SK-N-SH (cell line): ENCODE data around the gene APOL4. TPM values are rescaled to one million over a fixed set of nuclear protein-coding genes. Genes with fewer than 3 reads are reported as not detected.

Source experiments
- CTCF ChIA-PET: fragments of 300-600, 350-600 bp; formaldehyde crosslinking; extraction: SDS; loops from one replicate; lab custom pipeline; 2021; lab: Yijun Ruan, JAX
- POLR2A ChIA-PET: fragments of 350-600 bp; sonication (Branson Sonifier 250); formaldehyde crosslinking; extraction: SDS; loops from one replicate; lab custom pipeline; 2020; ENCODE audit warnings: antibody characterized with exemption, inconsistent platforms; lab: Yijun Ruan, JAX
- DNase-seq: peaks from one replicate; pipeline ENCODE4 v3.0.0; 2012
- H2AFZ ChIP-seq: fragments of 200-600 bp; sonication (generic); 2 replicates; pipeline ENCODE4 v1.8.1; 2016; ENCODE audit warnings: antibody characterized with exemption, mild to moderate bottlenecking, low read depth
- H3F3A ChIP-seq: fragments of 200-600 bp; sonication (generic); replicated peaks from 2 replicates; pipeline ENCODE3; 2016; ENCODE audit warnings: antibody characterized with exemption, mild to moderate bottlenecking; ENCODE audit not compliant: insufficient read depth
- H3K27ac ChIP-seq, 2 experiments: fragments of 200-500 bp in 1 of 2; fragments of 200-600 bp in 1 of 2; sonication (Bioruptor generic) in 1 of 2; sonication (generic), shearing (Covaris generic) in 1 of 2; 2 replicates each; pipeline versions ENCODE4 v1.5.1 to v1.6.1; 2014 to 2016; ENCODE audit warnings: low read depth in 2 of 2, inconsistent platforms in 1 of 2, low read length in 1 of 2, mild to moderate bottlenecking in 1 of 2, mixed read lengths in 1 of 2
- H3K27me3 ChIP-seq: fragments of 200-600 bp; sonication (generic), shearing (Covaris generic); 2 replicates; pipeline ENCODE4 v1.6.1; 2016; ENCODE audit warnings: mixed run types; ENCODE audit not compliant: insufficient read depth
- H3K36me3 ChIP-seq, 2 experiments: fragments of 200-500 bp in 1 of 2; fragments of 200-600 bp in 1 of 2; sonication (Bioruptor generic) in 1 of 2; sonication (generic) in 1 of 2; replicated peaks in 1 of 2; 2 replicates each; pipeline versions ENCODE3 to v1.5.1; 2014 to 2016; ENCODE audit warnings: low read length in 1 of 2, mild to moderate bottlenecking in 1 of 2; ENCODE audit not compliant: insufficient read depth in 2 of 2, control insufficient read depth in 1 of 2
- H3K4me1 ChIP-seq, 2 experiments: fragments of 200-500 bp in 1 of 2; fragments of 200-600 bp in 1 of 2; sonication (Bioruptor generic) in 1 of 2; sonication (generic), shearing (Covaris generic) in 1 of 2; 2 replicates each; pipeline versions ENCODE4 v1.5.1 to v1.6.1; 2014 to 2016; ENCODE audit warnings: low read depth in 1 of 2, low read length in 1 of 2, mixed run types in 1 of 2; ENCODE audit not compliant: insufficient read depth in 2 of 2, control insufficient read depth in 1 of 2
- H3K4me2 ChIP-seq: fragments of 200-600 bp; sonication (generic), shearing (Covaris generic); 2 replicates; pipeline ENCODE4 v1.6.1; 2017; ENCODE audit warnings: mixed run types
- H3K4me3 ChIP-seq, 2 experiments: fragments of 200-500 bp in 1 of 2; fragments of 200-600 bp in 1 of 2; sonication (Bioruptor generic) in 1 of 2; sonication (generic), shearing (Covaris generic) in 1 of 2; 2 replicates each; pipeline versions ENCODE4 v1.5.1 to v1.8.1; 2014 to 2016; ENCODE audit warnings: low read depth in 2 of 2, inconsistent platforms in 1 of 2, low read length in 1 of 2, mild to moderate bottlenecking in 1 of 2, mixed read lengths in 1 of 2, moderate library complexity in 1 of 2
- H3K79me2 ChIP-seq: fragments of 200-600 bp; sonication (generic); 2 replicates; pipeline ENCODE4 v1.8.1; 2017; ENCODE audit warnings: mild to moderate bottlenecking; ENCODE audit not compliant: insufficient read depth
- H3K9ac ChIP-seq: fragments of 200-600 bp; sonication (generic); 2 replicates; pipeline ENCODE4 v1.6.1; 2017; ENCODE audit warnings: mixed run types
- H3K9me2 ChIP-seq: fragments of 200-600 bp; sonication (generic); 2 replicates; pipeline ENCODE4 v1.6.1; 2017; ENCODE audit warnings: mixed run types
- H3K9me3 ChIP-seq: fragments of 200-600 bp; sonication (generic); 2 replicates; pipeline ENCODE4 v1.6.1; 2017; ENCODE audit warnings: mixed run types, mild to moderate bottlenecking, moderate library complexity
- H4K20me1 ChIP-seq: fragments of 200-600 bp; sonication (generic); 2 replicates; pipeline ENCODE4 v1.6.1; 2017; ENCODE audit warnings: mild to moderate bottlenecking, mixed run types; ENCODE audit not compliant: insufficient read depth
- CHD2 ChIP-seq: fragments of 150-350 bp; IDR thresholded peaks from 2 replicates; pipeline ENCODE4 v1.6.1; 2018; ENCODE audit warnings: low read length; ENCODE audit not compliant: partially characterized antibody
- EP300 ChIP-seq, 2 experiments: IDR thresholded peaks; 2 replicates each; pipeline versions ENCODE4 v1.4.0 to v1.6.1; 2012; ENCODE audit warnings: borderline replicate concordance in 1 of 2, low read depth in 1 of 2, low read length in 1 of 2
- EZH2phosphoT487 ChIP-seq: fragments of 200-600 bp; sonication (generic); IDR thresholded peaks from 2 replicates; pipeline ENCODE4 v1.6.1; 2017; ENCODE audit warnings: low read depth, mixed run types, mild to moderate bottlenecking, antibody characterized with exemption, moderate library complexity, borderline replicate concordance
- FOSL2 ChIP-seq: IDR thresholded peaks from 2 replicates; pipeline ENCODE4 v1.4.0; 2012; ENCODE audit warnings: low read depth, mild to moderate bottlenecking, moderate library complexity, borderline replicate concordance
- FOXM1 ChIP-seq: IDR thresholded peaks from 2 replicates; pipeline ENCODE4 v1.4.0; 2012; ENCODE audit warnings: low read depth, mild to moderate bottlenecking
- GABPA ChIP-seq: IDR thresholded peaks from 2 replicates; pipeline ENCODE4 v1.4.0; 2012; ENCODE audit warnings: low read depth, mild to moderate bottlenecking
- GATA2 ChIP-seq: sonication (generic); formaldehyde crosslinking; IDR thresholded peaks from 2 replicates; pipeline ENCODE4 v1.5.0; 2020; ENCODE audit warnings: mild to moderate bottlenecking, missing genetic modification reagents
- MEF2A ChIP-seq: IDR thresholded peaks from 2 replicates; pipeline ENCODE4 v1.4.0; 2012; ENCODE audit warnings: low read depth, borderline replicate concordance
- MXI1 ChIP-seq: IDR thresholded peaks from 2 replicates; pipeline ENCODE4 v1.6.1; 2012; ENCODE audit warnings: mild to moderate bottlenecking, low read depth, low read length, improper control_type of control experiment
- NFIC ChIP-seq: IDR thresholded peaks from 2 replicates; pipeline ENCODE4 v1.4.0; 2012; ENCODE audit warnings: borderline replicate concordance
- POLR2AphosphoS5 ChIP-seq: IDR thresholded peaks from 2 replicates; pipeline ENCODE4 v1.6.1; 2012; ENCODE audit warnings: low read depth, low read length
- RAD21 ChIP-seq: IDR thresholded peaks from 2 replicates; pipeline ENCODE4 v1.6.1; 2012; ENCODE audit warnings: mild to moderate bottlenecking, low read length
- RCOR1 ChIP-seq: fragments of 150-350 bp; IDR thresholded peaks from 2 replicates; pipeline ENCODE4 v1.6.1; 2017; ENCODE audit warnings: antibody characterized with exemption, low read length
- RFX5 ChIP-seq: IDR thresholded peaks from 2 replicates; pipeline ENCODE4 v1.6.1; 2012; ENCODE audit warnings: mild to moderate bottlenecking, improper control_type of control experiment, low read length
- SMC3 ChIP-seq: IDR thresholded peaks from 2 replicates; pipeline ENCODE4 v1.6.1; 2012; ENCODE audit warnings: low read depth, low read length, improper control_type of control experiment
- TCF12 ChIP-seq: IDR thresholded peaks from 2 replicates; pipeline ENCODE4 v1.4.0; 2012
- WGBS: methylation state at CpG from one replicate; pipeline ENCODE4 v1.1.6; 2017; ENCODE audit warnings: low lambda C conversion rate; 5-methylcytosine and 5-hydroxymethylcytosine counted together
- polyA plus RNA-seq, 3 experiments: library from polyadenylated mRNA; depleted of rRNA; stranded (reverse); fragments of >200 nt; gene quantifications; 2 replicates each; pipeline ENCODE4 v1.2.3, GENCODE V29; 2012
- TF ChIP-seq, protein P1 (sequence below): IDR thresholded peaks from 2 replicates; pipeline ENCODE4; 2012
- TF ChIP-seq, protein P2 (sequence below): IDR thresholded peaks from 2 replicates; pipeline ENCODE4 v1.4.0; 2012; ENCODE audit warnings: low read depth, borderline replicate concordance

APOL4 gene
- polyA plus RNA-seq, 1 of the 3 experiments (the other 2 are of a cell fraction) = 0.08 TPM

DNA sequence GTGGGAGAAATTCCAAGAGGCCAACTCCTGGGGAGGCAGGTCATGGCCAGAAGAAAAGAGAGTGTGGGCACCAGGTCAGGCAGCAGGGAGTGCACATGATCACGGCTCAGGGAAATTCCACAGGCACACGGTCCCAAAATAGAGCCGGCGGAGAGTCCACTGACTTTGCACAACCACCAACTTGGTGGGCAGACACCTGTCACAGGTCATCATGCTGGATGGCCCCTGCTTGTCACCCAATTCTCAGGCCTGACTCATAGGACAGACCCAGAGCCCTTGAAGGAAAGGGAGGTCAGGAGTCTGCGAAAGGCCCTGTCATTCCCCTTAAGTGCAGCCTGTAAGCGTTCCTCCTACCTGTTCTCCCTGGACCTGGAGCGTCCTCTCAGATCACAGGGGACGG, 21.9 kb upstream of the APOL4 start:
- no peak overlapping the region for H3K27ac ChIP-seq
- WGBS = 89% methylated on average over 7 of the region's 8 CpGs

DNA sequence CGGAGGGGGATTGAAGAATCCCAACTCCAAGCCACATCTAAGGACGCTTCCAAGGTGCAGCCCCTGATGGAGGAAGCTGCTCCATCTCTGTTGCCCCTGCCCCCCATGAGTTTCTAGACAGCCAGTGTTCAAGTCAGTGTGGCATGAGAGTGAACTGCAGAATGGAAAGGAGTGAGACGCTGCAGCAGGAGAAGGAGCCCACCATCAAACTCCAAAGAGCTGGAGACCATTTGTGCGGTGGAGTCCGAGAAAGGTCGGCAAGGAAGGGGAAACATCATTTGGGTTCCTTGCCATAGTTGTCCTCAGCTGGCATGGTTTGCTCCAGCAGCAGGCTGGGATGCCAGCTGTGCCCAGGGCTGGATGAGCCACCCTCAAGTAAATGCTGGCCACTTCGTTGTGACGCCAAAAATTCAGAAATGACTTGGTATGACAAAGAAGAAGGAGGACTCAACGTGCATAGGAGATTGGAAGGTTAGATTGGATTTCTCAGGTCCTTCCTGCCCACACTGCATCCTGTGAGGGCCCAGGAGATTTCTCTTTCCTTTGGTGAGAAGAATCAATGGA, 21.4 kb upstream of the APOL4 start:
- H3F3A ChIP-seq = no peaks in the 10 kb centered on the region
- CTCF ChIA-PET = interaction anchor here (1.0 to 3.8 kb wide), 11 partner anchors 13 to 103 kb away, joined by 3 to 30 read pairs (median 4); partner anchors contain the start of gene APOL2
- H3K36me3 ChIP-seq = peaks cover 0 to 4% of the 10 kb centered on the region in 2 experiments
- no peaks in the 10 kb centered on the region for H3K9me3 ChIP-seq
- no peak overlapping the region for H2AFZ ChIP-seq
- H3K4me3 ChIP-seq = no peak overlapping the region
- no peaks in the 10 kb centered on the region for H4K20me1 ChIP-seq
- H3K79me2 ChIP-seq = no peaks in the 10 kb centered on the region
- no peak overlapping the region for H3K27ac ChIP-seq
- no peak overlapping the region for H3K9ac ChIP-seq
- peaks cover 0 to 7% of the 10 kb centered on the region in 2 experiments; a peak in 1 of 4 replicates for H3K4me1 ChIP-seq
- H3K9me2 ChIP-seq = no peaks in the 10 kb centered on the region
- H3K4me2 ChIP-seq = no peak overlapping the region
- TF ChIP-seq FOSL2 (no peak), GABPA (no peak), POLR2AphosphoS5 (no peak), RCOR1 (no peak)
- TF ChIP-seq, all 33 proteins: peak for 0
- peaks cover 7% of the 10 kb centered on the region; the same call in 1 of the 2 replicates for H3K27me3 ChIP-seq
- WGBS = 73% methylated on average over 9 of the region's 9 CpGs
- POLR2A ChIA-PET = no interaction called here
- no peak for DNase-seq

More for the DNA sequence above, 21.9 kb upstream of the APOL4 start:
- peaks cover 7% of the 10 kb centered on the region; the same call in 1 of the 2 replicates for H3K27me3 ChIP-seq
- peaks cover 0 to 5% of the 10 kb centered on the region in 2 experiments for H3K36me3 ChIP-seq
- H2AFZ ChIP-seq = no peak overlapping the region
- H3F3A ChIP-seq = no peaks in the 10 kb centered on the region
- H3K79me2 ChIP-seq = no peaks in the 10 kb centered on the region
- no peak overlapping the region for H3K4me3 ChIP-seq
- no peak overlapping the region for H3K4me2 ChIP-seq
- no peaks in the 10 kb centered on the region for H3K9me3 ChIP-seq
- ChIA-PET CTCF (interaction anchor here (0.9 to 3.8 kb wide), 6 partner anchors 13 to 41 kb away, joined by 3 to 30 read pairs (median 4); partner anchors contain the start of gene APOL2), POLR2A (no interaction called here)
- no peak for TF ChIP-seq GATA2 (CRISPR knock-in tag)
- H4K20me1 ChIP-seq = no peaks in the 10 kb centered on the region
- H3K4me1 ChIP-seq = peaks cover 0 to 7% of the 10 kb centered on the region in 2 experiments; a peak in 1 of 4 replicates
- no peak overlapping the region for H3K9ac ChIP-seq
- DNase-seq = no peak
- H3K9me2 ChIP-seq = no peaks in the 10 kb centered on the region

DNA sequence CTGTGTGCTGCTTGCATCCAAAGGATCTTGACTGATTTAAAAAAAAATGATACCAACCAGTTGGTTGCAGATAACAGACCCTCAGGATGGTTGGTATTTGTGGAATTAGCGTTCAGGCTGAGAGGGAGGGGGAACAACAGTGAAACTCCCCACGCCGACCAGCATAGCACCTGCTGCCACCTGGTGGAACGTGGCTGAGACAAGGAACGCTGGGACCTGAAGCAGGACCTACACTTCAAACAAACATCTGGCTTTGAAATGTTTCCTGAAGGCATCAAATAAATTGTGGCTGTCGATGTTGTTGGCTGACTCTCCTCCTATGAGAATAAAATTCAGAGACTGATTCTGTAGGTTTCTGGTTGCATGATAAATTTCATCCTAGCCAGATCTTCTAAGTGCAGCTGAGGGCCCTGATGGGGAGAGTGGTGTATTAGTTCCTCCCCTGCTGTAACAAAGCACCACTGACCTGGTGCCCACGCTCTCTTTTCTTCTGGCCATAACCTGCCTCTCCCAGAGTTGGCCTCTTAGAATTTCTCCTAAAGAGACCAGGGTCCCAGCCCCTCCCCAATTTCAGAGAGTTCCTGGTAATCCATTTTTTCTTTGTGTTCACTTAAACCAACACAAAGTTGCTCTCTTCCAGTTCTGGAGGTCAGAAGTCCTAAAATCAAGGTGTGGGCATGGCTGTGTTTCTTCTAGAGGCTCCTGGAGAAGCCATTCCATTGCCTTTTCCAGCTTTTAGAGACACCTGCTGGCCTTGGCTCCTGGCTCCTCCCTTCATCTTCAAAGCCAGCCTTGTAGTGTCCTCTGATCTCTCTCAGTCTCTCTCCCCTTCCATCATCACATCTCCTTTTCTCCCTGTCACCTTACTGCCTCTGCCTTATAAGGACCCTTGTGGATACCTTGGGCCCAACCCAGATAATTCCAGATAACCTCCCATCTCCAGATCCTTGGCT, 20.5 kb upstream of the APOL4 start:
- H3K36me3 ChIP-seq = no peaks in the 10 kb centered on the region
- H2AFZ ChIP-seq = no peak overlapping the region
- no peak overlapping the region for H3K4me2 ChIP-seq
- H3K4me3 ChIP-seq = no peak overlapping the region
- ChIA-PET POLR2A (no interaction called here), CTCF (interaction anchor here (0.6 to 3.8 kb wide), 18 partner anchors 10 to 102 kb away, joined by 3 to 30 read pairs (median 4); partner anchors contain the start of gene APOL2)
- H3K79me2 ChIP-seq = no peaks in the 10 kb centered on the region
- H3K27me3 ChIP-seq = peaks cover 7% of the 10 kb centered on the region; the same call in 1 of the 2 replicates
- H4K20me1 ChIP-seq = no peaks in the 10 kb centered on the region
- H3K27ac ChIP-seq = no peak overlapping the region
- H3K9ac ChIP-seq = no peak overlapping the region
- H3K9me3 ChIP-seq = no peaks in the 10 kb centered on the region
- peak; percentile 57 for DNase-seq
- H3F3A ChIP-seq = no peaks in the 10 kb centered on the region
- WGBS = 16% methylated on average over 6 of the region's 7 CpGs
- H3K4me1 ChIP-seq = peaks cover 0 to 7% of the 10 kb centered on the region in 2 experiments; a peak in 1 of 4 replicates
- no peaks in the 10 kb centered on the region for H3K9me2 ChIP-seq
- TF ChIP-seq MXI1 (no peak), SMC3 (peak; percentile 75), FOXM1 (no peak), RAD21 (peak; percentile 67), MEF2A (no peak), CHD2 (no peak), NFIC (no peak), EZH2phosphoT487 (no peak), RFX5 (no peak), TCF12 (no peak), EP300 (IDR thresholded peaks at IDR 0.05; ENCODE audit: borderline replicate concordance in 1 of 2, low read depth in 1 of 2, low read length in 1 of 2) (no peak)
- TF ChIP-seq, protein P1, sequence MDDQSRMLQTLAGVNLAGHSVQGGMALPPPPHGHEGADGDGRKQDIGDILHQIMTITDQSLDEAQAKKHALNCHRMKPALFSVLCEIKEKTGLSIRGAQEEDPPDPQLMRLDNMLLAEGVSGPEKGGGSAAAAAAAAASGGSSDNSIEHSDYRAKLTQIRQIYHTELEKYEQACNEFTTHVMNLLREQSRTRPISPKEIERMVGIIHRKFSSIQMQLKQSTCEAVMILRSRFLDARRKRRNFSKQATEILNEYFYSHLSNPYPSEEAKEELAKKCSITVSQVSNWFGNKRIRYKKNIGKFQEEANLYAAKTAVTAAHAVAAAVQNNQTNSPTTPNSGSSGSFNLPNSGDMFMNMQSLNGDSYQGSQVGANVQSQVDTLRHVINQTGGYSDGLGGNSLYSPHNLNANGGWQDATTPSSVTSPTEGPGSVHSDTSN = no peak
- TF ChIP-seq, protein P2, sequence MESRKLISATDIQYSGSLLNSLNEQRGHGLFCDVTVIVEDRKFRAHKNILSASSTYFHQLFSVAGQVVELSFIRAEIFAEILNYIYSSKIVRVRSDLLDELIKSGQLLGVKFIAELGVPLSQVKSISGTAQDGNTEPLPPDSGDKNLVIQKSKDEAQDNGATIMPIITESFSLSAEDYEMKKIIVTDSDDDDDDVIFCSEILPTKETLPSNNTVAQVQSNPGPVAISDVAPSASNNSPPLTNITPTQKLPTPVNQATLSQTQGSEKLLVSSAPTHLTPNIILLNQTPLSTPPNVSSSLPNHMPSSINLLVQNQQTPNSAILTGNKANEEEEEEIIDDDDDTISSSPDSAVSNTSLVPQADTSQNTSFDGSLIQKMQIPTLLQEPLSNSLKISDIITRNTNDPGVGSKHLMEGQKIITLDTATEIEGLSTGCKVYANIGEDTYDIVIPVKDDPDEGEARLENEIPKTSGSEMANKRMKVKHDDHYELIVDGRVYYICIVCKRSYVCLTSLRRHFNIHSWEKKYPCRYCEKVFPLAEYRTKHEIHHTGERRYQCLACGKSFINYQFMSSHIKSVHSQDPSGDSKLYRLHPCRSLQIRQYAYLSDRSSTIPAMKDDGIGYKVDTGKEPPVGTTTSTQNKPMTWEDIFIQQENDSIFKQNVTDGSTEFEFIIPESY = no peak
